CMK (cell line): Measurements from ENCODE around the gene CRACR2A.

ENCODE experiments used
- DNase-seq: peaks from one replicate; pipeline ENCODE4 v3.0.0-alpha.2; 2010; ENCODE audit warnings: low read depth

CRACR2A gene, protein sequence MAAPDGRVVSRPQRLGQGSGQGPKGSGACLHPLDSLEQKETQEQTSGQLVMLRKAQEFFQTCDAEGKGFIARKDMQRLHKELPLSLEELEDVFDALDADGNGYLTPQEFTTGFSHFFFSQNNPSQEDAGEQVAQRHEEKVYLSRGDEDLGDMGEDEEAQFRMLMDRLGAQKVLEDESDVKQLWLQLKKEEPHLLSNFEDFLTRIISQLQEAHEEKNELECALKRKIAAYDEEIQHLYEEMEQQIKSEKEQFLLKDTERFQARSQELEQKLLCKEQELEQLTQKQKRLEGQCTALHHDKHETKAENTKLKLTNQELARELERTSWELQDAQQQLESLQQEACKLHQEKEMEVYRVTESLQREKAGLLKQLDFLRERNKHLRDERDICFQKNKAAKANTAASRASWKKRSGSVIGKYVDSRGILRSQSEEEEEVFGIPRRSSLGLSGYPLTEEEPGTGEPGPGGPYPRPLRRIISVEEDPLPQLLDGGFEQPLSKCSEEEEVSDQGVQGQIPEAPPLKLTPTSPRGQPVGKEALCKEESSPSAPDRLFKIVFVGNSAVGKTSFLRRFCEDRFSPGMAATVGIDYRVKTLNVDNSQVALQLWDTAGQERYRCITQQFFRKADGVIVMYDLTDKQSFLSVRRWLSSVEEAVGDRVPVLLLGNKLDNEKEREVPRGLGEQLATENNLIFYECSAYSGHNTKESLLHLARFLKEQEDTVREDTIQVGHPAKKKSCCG

DNA sequence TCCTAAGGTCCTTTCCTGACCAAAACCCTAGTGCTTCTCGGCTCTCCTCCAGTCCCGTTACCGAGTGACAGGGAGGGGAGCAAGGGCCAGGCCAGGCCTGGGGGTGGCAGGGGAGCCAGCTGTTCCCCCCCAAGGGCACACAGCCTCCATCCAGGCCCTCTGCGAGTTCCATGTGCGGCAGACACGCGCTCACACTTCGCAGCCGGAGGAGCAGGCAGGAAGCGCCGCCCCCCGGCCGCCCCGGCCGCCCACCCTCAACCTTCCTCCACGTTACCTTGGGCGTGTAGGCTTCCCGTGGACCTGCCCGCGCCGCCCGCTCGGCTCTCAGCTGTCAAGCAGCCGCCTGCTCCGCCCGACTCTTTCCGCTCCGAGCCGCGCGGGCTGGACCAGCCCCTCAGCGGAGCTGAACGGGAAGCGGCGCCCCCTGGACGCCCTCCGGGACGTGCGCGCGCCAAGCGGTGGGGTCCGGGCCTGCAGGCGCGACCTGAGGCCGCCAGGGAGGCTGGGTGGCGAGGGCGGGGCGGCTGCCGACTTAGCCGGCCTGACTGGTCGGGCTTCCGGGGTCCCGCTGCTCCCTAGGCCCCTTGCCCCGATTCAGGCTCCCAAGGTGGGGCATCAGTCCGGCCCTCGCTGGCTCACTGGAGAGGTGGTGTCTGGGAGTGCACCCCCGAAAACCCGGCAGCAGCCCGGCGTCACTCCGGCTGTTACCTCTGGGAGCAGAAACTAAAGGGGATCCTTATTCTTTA lies at the start of gene CRACR2A:
Gene CRACR2A (minus strand): TSS at position 369 of the 746 bp plus-strand sequence. CDS start 56,110 bp downstream, outside the sequence.
- peak; percentile 70 for DNase-seq

DNA sequence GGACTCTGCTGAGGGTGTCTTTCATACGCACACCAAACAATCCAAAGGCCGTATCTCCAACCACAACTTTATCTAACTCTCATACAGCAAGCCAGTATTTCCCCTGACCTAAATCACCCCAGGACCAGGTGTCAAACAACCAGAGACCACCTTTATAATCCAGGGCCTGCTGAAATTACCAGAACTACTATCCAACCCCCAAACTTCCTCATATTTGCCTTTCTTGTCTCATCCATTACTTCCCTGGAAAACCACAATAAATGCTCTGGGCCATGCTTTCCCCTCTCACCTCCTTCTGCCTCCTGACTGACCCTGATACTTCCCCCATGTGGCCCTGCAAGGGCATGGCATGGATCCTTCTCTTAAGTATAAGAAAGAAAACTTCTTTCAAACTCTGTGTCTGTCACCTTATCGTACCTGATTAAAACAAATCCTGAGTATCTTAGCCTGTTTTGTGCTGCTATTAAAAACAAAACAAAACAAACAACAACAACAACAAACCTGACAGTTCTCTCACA lies 44.7 kb upstream of the CRACR2A start:
- DNase-seq, result no peak

DNA sequence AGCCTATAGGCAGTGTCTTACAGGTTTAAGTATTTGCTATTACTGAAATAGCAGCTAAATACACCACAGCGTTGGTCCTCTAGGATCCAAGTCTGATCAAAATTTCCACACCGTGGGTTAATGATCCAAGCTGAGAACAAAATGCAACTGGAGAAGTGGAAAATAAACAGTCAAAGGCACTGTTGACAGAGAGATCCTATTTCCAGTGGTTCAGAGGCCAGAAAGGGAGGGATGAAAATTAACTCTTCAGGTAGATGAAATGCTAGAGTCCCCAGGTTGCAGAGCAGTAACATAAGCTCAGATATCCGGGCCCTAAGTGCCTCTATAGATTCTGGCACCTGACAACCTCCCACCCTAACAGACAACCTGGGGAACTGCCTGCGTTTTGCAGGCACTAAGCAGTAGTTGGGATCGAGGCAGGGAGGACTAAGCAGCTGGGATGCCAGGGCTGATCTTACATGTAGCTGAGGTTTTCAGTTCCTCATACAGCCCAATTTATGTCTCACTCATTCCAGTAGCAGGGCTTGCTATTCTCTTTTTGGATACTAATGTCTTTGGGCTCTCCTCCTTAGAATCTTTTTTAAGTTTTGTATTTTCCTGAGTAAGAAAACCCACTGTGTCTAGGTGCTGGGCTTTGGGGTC lies 42.7 kb upstream of the CRACR2A start:
- DNase-seq, result no peak

DNA sequence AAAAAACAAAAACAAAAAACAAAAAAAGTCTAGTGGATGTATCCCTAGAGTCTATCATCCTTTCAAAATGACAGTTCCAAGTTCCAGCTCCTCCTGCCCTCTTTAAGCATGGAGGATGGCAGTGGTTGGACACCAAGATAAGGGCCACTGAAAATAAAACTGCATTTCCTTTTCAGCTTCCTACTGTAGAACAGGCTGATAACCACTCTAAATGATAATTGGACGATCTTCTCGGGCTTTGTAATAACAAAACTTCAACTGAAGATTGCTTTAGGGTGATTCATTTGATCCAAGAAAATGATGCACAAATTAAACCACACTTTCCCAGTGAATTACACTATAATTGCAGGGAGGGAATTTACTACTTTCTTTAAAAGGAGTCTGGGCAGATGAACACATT lies 42.2 kb upstream of the CRACR2A start:
- no peak for DNase-seq

DNA sequence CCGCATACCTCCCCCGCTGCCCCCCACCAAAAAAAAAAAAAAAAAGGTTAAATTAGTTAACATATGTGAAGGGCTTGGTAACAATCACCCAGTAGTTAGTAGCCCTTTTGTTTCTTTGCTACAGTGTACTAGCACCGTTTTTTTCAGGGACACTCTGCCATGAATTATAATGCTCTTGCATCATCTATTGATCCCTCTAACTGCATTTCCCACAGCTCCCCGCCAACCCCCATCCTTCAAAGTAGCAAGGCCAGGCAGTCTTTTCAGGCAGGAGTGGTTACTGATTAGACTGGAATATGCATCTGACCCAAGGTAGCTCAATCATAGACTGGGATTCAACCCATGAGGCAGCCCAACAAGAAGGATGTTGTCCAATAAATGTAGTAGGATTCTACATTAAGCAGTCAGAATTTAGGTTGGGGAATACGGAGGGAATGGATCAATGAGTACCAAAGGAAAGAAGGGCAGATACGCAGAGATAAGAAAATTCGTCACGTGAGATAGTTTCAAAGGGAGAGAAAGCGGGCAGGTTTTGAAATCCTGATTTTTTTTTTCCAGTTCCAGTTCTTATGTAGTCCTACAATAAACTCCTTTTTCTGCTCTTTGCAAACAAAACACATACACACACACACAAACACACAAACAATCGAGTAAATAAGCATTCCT lies 39.8 kb upstream of the CRACR2A start:
- no peak for DNase-seq

DNA sequence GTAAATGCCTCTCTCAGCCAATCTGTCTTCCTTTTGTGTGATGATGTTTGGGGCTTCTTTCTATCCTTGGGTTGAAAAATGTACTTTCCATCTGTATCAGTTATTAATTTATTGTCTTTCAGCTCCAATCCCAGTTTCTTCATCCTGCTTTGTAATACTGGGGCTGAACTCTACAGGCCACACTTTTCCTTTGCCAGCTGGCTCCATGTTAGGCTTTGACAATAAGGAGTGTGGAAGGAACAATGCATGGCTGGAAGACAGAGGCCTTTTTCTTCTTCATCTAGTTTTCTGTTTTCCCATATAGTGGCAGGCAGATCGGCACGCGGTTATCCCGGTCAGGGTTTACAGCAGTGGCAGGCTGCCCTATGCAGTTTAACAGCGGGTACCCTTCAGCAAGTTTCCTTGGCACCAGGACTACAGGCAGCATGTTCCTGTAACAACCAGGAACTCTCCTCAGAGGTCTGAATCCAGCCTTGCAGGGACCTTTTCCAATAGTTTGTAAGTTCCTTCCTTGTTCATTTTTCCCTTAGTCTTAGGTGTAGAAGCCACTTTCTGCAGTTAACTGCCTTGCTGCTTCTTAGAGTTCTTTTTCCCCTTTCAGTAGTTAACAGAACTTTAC lies 38.5 kb upstream of the CRACR2A start:
- no peak for DNase-seq

DNA sequence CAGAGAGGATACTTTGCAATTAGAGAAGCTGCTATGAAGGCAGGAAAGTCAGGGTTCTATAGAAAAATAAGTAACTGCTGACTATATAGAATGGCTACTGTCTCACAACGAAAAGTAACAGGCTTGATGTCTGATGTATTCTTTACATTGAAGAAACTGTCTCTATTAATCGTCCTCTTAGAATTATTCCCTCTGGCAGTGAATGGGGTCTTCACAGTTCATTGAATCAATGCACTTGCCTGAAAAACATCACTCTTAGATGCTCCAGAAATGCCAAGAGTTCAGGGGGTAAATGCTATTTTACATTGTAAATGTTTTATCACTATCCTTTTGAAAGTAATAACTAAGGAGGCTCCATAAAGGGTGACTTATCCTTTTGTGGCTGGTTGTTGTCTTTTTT lies 37.7 kb upstream of the CRACR2A start:
- DNase-seq, result no peak

DNA sequence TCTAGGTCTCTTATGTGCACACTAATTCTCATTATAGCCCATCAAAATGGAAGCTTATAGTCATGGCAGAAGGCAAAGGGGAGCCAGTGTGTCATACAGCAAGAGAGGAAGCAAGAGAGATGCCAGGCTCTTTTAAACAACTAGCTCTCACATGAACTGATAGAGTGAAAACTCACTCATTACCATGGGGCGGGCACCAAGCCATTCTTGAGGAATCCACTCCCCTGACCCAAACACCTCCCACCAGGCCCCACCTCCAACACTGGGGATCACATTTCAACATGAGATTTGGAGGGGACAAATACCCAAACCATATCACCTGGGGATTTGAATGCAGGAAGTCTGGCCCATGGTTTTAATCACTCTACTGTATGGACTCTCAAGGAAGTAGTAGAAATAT lies 36.9 kb upstream of the CRACR2A start:
- no peak for DNase-seq

DNA sequence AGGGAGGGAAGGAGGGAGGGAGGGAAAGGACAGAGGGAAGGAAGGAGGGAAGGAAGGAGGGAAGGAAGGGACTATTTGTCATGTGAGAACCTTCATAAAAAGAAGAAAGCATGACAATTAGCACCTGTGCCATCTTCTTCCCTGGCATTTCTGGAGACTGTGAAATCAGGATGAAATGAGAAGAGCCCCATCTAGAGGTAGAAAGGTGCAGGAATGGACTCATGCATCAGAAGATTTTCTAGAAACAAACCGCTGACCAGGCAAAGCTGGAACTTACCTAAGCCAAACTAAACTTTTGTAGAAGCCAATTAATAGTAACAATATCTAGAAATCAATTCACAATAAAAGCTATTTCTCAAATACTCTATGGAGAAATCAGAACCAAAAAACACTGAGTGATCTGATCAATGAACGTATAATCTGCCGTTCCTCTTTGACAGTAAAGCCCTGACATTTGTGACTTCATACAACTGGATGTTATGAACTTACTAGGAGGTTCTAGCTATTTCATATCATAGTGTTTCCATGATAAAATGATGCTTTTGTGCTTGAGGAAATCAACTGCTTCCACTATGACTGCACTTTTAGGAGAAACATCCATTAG lies 24.4 kb upstream of the CRACR2A start:
- no peak for DNase-seq

DNA sequence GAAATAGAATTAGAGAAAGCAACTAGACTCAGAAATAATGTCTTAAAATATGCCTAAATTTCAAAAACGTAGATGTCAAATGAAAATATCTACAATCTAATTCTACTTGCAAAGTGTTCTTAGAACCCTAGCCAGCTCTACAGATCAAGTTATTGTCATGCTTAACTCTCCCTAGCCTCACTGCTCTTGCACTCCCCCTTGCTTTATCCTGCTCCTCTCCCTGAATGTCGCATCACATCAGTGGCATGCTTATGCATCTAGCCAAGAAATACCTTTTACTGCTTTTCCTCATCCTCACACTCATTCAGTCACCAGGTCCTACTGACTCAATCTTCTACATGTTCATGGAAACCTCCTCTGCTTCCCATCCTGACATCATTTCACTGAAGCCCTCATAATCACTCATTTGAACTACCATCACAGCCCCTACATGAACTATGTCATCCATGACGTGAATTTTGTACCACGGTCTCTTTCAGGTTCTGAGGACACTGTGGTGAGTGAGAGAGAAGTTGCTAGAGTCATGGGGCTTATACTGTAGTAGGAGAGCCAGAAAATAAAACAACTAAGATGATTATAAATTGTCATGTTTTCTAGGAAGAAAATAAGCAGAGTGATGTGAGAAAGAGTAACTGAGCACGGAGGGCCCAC lies 22.6 kb upstream of the CRACR2A start:
- no peak for DNase-seq

DNA sequence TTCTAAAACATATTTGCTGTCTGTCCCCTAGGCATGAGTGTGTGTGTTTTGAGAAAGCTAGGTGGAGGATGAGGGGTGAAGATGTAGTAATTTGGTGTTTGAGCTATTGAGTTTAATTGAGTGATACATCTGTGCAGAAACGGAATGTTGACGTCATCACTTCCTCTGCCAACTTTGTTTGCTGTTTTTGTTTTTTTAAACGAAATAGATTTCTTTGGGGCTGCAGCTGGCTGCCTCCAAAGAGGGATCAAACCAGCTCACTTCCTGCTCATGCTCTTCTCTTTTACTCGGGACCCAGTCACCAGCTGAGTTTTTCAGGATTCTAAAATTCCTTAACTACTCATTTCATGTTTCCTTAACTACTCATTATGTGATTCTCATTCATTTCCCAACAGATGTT lies 19.5 kb upstream of the CRACR2A start:
- no peak for DNase-seq

DNA sequence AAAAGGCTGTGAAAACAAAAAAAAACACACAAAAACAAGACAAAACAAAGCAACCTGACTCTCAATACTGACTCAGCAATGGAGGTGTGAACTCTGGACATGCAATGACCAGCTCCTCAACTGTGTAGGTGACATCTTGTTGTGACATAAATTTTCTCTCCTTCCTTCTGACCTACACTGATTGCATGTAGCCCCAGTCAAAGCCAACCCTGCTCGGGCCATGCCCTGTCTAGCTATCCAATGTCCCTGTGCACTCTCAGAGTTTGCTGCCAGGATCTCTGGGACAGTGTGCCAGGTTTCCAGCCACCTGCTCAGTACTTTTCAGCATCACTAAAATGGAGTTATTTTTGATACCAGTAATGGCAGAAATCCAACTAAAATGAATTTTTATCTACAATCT lies 18.9 kb upstream of the CRACR2A start:
- DNase-seq, result no peak

DNA sequence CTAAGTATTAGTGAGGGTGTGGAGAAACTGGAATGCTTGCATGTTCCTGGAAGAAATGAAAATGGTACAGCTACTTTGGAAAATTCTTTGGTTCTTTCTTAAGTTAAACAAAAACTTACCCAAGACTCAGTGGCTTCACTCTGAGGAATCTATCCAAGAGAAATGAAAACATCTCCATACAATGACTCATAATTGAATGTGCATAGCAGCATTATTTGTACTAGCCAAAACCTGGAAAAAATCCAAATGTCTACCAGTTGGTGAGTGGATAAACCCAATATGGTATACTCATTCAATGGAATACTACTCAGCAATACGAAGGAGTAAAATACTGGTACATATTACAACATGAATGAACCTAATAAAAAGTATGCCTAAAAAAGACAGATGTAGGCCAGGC lies 18.0 kb upstream of the CRACR2A start:
- DNase-seq, result no peak

DNA sequence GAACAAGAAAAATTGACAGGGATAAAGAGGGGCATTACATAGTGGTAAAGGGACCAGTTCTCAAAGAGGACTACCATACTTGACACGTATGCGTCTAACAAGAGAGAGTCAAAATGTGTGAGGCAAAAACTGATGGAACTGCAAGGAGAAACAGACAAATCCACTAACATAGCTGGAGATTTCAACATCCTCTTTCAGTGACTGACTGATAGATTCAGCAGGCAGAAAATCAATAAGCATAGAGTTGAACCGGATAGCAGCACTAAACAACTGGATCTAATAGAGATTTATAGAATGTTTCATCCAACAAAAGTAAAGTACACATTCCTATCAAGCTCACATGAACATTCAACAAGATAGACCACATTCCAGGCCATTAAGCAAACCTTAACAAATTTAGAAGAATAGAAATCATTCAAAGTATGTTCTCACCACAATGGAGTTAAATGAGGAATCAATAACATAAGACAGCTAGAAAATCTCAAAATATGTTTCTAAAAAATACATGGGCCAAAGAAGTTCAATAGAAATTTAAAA lies 16.1 kb upstream of the CRACR2A start:
- DNase-seq, result no peak

DNA sequence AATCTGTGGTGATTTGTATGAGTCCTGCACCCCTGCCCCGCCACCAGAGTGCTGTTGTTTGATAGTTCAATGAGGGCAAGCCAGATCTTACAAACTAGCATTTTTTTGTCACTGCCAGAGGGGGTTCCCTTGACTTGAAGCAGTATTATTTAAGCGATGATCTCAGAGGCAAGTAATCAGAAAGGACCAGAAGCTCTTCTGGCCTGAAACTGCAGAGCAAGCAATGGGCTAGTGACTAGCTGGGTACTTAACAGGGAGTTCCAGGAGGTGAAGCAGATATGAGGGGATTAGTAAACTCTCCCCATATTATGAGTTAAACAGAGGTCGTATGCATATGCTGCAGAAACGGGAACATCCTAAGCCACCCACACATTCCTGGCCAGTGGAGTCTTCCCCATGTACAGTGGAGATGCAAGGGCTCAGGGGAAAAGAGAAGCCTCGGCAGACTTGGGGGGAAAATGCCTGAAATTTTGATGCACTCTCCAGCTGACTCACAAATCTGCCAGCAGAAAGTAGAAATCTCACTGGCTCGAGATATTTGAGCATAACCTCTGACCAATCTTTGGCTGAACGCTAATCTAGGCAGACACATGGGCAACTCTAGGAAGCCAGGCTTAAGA lies 8.3 kb upstream of the CRACR2A start:
- no peak for DNase-seq

DNA sequence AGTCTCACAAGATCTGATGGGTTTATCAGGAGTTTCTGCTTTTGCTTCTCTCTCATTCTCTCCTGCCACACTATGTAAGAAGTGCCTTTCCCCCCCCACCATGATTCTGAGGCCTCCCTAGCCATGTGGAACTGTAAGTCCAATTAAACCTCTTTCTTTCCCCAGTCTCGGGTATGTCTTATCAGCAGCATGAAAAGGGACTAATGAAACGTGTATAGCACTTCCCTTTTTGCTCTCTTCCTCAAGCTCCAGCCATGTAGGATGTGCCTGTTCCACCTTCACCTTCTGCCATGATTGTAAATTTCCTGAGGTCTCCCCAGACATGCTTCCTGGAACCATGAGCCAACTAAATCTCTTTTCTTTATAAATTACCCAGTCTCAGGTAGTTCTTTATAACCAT lies 7.0 kb upstream of the CRACR2A start:
- DNase-seq, result no peak

DNA sequence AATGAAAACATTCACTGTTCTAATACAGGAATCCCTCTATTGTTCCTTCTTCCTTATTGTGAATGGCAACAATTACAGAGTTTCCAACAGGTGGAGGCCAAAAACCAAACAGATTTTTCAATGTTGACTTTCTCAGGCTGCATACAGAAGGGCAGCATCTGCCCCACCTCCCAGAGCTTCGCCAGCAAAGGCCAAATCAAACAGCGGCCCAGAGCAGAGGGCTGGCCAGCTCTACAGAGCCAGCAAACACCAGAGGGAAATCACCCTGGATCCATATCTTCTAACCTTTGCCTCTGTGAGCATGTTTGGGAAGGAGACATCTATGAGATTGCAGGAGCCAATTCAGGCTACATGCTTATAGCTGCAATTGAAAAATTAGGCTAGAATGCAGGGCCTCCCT lies 4.4 kb upstream of the CRACR2A start:
- no peak for DNase-seq

DNA sequence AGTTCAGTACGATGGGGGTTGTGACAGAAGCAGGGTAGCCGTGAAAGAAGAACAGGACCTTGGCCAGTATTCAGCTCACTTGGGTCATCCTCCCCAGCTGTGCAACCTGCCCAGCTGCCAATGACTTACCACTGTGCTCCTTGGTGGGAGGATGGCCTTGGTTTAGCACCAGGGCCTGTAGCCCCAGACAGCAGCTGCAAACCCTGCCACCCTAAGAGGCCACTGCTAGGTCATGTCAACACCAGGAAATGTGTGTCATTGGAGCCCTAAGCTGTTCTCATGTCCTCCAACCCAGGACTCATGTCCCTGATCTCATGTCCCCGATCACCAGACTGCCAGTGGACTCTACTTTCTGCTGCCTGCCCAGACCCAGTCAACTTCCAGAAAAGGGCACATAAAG lies 3.0 kb upstream of the CRACR2A start:
- no peak for DNase-seq

DNA sequence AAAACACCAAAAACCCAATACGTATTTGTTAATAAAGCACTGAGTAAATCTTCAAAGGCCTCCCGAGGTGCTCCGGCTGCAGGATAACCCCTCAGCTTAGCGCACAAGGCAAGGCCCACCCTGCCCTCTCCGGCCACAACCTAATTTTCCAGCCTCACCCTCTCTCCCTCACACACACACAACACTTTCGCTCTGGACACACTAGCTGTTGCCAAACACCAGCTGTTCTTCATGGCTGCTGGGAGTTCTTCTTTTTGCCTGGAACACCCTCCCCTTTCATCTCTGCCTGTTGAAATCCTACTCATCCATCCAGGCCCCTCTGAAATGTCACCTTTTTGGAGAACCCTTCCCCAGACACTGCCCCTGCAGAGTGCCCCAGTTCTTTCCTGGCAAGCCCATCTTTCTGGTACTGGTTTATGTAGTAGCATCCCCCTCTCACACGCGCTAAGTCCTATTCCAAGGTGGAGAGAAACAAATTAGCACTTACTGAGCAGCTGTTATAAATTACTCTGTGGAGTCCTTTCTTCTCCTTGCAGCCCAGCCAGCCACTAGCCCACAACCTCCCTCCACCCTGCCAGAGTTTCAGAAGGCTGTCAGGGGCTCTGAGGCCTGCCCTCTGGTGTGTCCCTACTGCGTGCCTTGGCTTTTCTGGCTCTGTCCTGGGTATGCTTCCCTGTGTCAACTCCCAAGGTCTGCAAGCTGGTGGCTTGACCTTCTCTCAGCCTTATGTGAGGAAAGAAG lies 805 bp upstream of the CRACR2A start:
- no peak for DNase-seq
